ENCODE data around the gene HOXC9.

The HOXC9 gene

GRCh38 chr12:53990311-53991076, 9.5 kb upstream of the HOXC9 start:
- Histone ChIP-seq H3K9ac (ENCODE audit: low read length) (no peak overlapping the region), H3K4me1 (ENCODE audit: insufficient read depth, low read length, severe bottlenecking) (peaks cover 4% of the 10 kb centered on the region)

GRCh38 chr12:53991077-53991460, 8.9 kb upstream of the HOXC9 start:
- H2AFZ ChIP-seq (ENCODE audit: low read length), result no peak overlapping the region
- H3K27me3 ChIP-seq (ENCODE audit: insufficient read depth, low read length), result peaks cover 6% of the 10 kb centered on the region; the same call in 1 of the 2 replicates
- H3K79me2 ChIP-seq (ENCODE audit: insufficient read depth, low read length), result no peaks in the 10 kb centered on the region
- no peaks in the 10 kb centered on the region for H3K36me3 ChIP-seq (ENCODE audit: insufficient read depth, low read length)
- no peak overlapping the region for H3K4me2 ChIP-seq (ENCODE audit: low read length)
- no peak overlapping the region for H3K4me3 ChIP-seq (ENCODE audit: low read depth, low read length, poor library complexity, severe bottlenecking)
- TF ChIP-seq CTCF (IDR thresholded peaks at IDR 0.05; ENCODE audit: low read length) (no peak), EZH2 (IDR thresholded peaks at IDR 0.05; ENCODE audit: borderline replicate concordance, low read length) (no peak)
- no peaks in the 10 kb centered on the region for H3K9me3 ChIP-seq (ENCODE audit: low read length)
- H3K27ac ChIP-seq (ENCODE audit: low read depth, low read length, poor library complexity, severe bottlenecking), result no peak overlapping the region
- no peaks in the 10 kb centered on the region for H4K20me1 ChIP-seq (ENCODE audit: insufficient read depth, low read length)
- H3K9me2 ChIP-seq (ENCODE audit: low read depth, low read length), result no peaks in the 10 kb centered on the region
- H3K4me1 ChIP-seq (ENCODE audit: insufficient read depth, low read length, severe bottlenecking), result peaks cover 4% of the 10 kb centered on the region
- H3F3A ChIP-seq (ENCODE audit: insufficient read depth, low read length), result no peaks in the 10 kb centered on the region
- no peak overlapping the region for H3K9ac ChIP-seq (ENCODE audit: low read length)

More at GRCh38 chr12:53990311-53991076, 9.5 kb upstream of the HOXC9 start:
- H3K9me3 ChIP-seq (ENCODE audit: low read length), result no peaks in the 10 kb centered on the region
- no peak overlapping the region for H2AFZ ChIP-seq (ENCODE audit: low read length)
- peaks cover 6% of the 10 kb centered on the region; the same call in 1 of the 2 replicates for H3K27me3 ChIP-seq (ENCODE audit: insufficient read depth, low read length)
- no peak overlapping the region for H3K27ac ChIP-seq (ENCODE audit: low read depth, low read length, poor library complexity, severe bottlenecking)
- TF ChIP-seq CTCF (IDR thresholded peaks at IDR 0.05; ENCODE audit: low read length), result no peak
- no peak for TF ChIP-seq EZH2 (IDR thresholded peaks at IDR 0.05; ENCODE audit: borderline replicate concordance, low read length)
- no peaks in the 10 kb centered on the region for H4K20me1 ChIP-seq (ENCODE audit: insufficient read depth, low read length)
- H3K4me3 ChIP-seq (ENCODE audit: low read depth, low read length, poor library complexity, severe bottlenecking), result no peak overlapping the region
- H3K9me2 ChIP-seq (ENCODE audit: low read depth, low read length), result no peaks in the 10 kb centered on the region
- no peaks in the 10 kb centered on the region for H3F3A ChIP-seq (ENCODE audit: insufficient read depth, low read length)
- no peaks in the 10 kb centered on the region for H3K79me2 ChIP-seq (ENCODE audit: insufficient read depth, low read length)
- no peaks in the 10 kb centered on the region for H3K36me3 ChIP-seq (ENCODE audit: insufficient read depth, low read length)
- H3K4me2 ChIP-seq (ENCODE audit: low read length), result no peak overlapping the region

GRCh38 chr12:53992377-53992889, 7.5 kb upstream of the HOXC9 start:
- Histone ChIP-seq H2AFZ (ENCODE audit: low read length) (no peak overlapping the region), H3K79me2 (ENCODE audit: insufficient read depth, low read length) (no peaks in the 10 kb centered on the region), H3K4me1 (ENCODE audit: insufficient read depth, low read length, severe bottlenecking) (peaks cover 4% of the 10 kb centered on the region), H3K27me3 (ENCODE audit: insufficient read depth, low read length) (peaks cover 16% of the 10 kb centered on the region), H3K36me3 (ENCODE audit: insufficient read depth, low read length) (no peaks in the 10 kb centered on the region), H3K4me2 (ENCODE audit: low read length) (no peak overlapping the region), H4K20me1 (ENCODE audit: insufficient read depth, low read length) (no peaks in the 10 kb centered on the region), H3F3A (ENCODE audit: insufficient read depth, low read length) (no peaks in the 10 kb centered on the region), H3K9ac (ENCODE audit: low read length) (no peak overlapping the region), H3K27ac (ENCODE audit: low read depth, low read length, poor library complexity, severe bottlenecking) (no peak overlapping the region), H3K4me3 (ENCODE audit: low read depth, low read length, poor library complexity, severe bottlenecking) (no peak overlapping the region), H3K9me3 (ENCODE audit: low read length) (no peaks in the 10 kb centered on the region), H3K9me2 (ENCODE audit: low read depth, low read length) (no peaks in the 10 kb centered on the region)
- TF ChIP-seq EZH2 (IDR thresholded peaks at IDR 0.05; ENCODE audit: borderline replicate concordance, low read length) (no peak), CTCF (IDR thresholded peaks at IDR 0.05; ENCODE audit: low read length) (no peak)

All from OCI-LY1 (cell line).